NCI-H128 (cell line): Measurements from ENCODE around the gene RNF166.

Source experiments
- DNase-seq: peaks from one replicate; lab custom pipeline; 2025; ENCODE audit not compliant: unreplicated experiment; lab: John Stamatoyannopoulos, UW

The RNF166 gene

DNA sequence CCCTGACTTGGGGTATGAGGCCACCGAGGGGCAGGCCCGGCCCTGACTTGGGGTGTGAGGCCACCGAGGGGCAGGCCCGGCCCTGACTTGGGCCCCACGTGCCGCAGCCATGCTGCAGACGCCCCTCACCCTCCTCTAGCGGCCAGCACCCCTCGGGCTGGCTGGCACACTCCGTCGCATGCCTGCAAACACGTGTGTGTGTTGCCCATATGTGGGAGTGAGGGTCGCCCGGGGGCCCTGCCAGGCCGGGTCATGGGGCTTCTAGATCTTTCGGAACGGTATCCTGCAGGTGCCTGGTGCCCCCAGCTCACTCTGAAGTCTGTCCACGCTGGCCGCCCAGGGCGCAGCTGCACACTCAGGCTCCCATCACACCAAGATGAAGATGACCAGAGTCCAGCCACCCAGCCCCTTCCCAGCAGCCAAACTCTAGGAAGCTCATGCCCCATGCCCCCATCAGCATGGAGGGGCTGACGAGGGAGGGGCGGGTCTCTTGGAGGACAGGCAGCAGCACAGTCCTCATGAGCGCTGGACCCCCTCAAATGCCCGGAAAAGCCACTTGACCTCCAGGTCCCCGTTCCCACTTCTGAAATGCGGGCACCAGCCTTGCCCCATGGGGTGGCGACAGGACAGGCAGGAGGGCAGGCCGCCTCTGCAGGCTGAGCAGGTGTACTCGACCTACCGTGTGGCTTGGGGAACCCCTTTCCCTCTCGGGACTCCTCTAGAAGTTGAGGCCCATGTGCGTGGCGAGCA, 33.9 kb upstream of the RNF166 start:
- DNase-seq: no peak

DNA sequence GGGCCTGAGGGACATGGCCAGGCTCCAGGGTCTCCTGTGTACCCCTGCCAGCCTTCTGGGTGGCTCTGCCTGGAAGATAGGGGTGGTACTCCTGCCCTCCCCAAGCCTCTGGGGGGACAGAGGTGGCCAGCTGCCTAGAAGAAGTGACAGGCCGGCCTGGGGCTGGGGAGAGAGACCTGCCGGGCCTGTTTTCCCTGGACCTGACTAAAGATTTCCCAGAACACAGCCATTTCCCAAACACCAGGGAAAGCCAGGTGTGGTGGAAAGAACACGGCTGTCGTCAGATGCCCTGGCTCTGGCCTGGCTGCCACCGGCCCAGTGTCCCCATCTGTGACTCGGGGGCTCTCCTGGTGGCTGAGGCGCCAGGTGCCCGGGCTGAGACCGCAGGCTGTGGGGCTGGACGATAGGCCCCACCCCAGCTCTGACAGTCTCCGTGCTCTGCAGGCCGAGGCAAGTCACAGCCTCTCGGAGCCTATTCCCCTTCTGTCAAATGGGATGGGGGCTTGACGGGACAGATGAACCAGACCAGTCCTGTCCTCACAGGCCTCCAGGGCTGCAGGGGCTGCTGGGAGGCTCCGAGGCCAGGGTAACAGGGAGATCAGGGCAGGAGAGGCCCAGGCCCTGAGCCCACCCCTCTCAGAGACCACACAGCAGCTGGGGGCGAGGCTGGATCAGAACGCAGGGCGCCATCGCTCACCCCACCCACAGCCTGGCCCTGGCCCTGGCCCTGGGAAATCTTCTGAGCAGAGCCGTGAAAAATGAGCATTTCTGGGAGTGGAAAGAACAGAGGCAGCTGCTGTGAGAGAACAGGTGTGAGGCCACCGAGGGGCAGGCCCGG, 33.1 kb upstream of the RNF166 start:
- no peak for DNase-seq

DNA sequence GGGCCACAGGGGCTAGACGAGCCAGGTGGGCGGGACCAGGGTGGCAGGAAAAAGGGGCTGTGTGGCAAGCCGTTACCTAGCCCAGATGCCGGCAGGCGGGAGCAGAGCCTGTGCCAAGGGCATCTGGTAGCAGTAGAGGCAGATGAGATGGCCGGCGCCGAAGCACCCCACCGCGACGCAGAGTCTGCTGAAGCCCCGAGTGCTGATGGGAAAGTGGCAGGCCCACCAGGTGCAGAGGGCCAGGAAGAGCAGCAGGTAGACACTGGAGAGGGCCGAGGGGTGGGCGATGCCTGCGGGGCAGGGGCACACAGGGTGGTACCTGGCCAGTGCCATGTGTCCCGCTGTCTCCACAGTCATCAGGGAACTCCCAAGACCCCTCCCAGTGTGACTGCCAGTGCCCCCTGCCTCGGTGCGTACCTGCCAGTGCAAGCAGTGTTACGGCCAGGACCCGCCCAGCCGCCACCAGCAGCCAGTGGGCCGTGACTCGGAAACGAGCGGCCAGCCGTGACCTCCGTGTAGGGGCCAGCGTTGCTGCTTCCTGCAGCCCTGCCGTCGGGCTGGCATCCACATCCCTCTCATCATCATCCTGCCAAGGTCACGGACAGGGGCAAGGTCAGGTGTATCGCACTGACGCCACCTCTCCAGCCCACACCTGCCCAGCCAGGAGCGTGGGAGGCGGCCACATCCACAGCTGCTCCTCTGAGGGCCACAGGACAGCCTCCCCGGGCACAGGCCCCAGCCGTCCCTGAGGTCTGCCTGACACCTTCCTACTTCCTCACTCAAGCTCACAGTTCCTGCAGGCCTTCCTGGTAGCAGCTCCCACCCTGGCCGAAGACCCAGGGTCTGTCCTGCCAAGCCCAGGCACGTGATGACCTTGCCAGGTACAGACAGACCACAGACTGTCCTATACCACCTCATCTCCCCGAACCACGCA, 32.2 kb upstream of the RNF166 start:
- DNase-seq: no peak

DNA sequence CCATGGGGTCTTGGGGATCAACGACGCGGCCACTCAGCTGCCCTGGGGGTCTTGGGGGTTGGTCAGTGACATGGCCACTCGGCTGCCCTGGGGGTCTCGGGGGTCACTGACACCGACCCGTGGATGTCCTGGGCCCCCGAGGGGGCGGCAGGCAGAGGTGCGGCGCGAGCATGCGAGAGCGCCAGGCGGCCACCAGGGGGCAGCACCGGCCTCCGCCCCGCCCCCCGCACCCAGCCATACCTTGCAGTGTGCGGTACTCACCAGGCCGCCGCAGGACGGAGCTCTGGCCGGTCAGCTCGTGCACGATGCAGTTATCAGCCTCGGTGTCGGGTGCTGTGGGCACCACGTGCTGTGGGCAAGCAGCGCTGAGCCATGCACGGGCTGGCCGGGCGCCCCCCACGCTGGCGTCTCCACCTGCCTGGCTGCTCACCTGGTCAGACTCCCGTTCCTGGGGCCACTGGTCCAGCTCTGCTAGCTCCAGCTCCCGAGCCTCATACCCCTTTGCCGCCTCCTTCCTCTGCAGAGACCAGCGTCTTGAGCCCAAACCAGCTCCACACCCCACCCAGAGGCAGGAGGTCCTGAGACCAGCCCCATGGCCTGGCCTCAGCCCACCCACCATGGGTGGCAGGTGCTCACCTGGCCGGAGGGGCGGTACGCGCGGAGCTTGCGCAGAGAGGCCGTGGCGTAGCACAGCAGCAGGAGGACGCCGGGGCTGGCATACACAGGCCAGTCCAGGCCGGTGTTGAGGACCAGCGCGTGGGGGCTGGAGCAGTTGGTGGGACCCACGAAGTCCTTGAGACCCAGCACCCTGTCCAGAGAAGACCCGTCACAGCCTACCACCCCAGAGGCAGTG, 31.3 kb upstream of the RNF166 start:
- DNase-seq: no peak

DNA sequence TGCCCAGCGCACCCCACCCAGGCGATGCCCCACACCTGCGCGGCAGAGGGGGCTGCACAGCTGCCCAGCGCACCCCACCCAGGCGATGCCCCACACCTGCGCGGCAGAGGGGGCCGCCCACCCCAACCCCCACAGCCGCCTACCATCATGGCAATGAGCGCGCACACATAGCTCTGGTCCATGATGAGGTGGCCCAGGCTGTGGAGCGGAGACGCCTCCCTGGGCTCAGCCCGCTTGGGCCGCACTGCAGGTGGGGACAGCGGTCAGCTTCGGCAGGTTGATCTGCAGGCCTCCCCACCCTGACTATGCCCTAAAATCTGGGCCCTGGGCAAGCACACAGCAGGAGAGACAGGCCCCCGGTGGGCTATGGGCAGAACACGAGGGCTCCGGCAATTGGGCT, 30.3 kb upstream of the RNF166 start:
- DNase-seq: no peak

DNA sequence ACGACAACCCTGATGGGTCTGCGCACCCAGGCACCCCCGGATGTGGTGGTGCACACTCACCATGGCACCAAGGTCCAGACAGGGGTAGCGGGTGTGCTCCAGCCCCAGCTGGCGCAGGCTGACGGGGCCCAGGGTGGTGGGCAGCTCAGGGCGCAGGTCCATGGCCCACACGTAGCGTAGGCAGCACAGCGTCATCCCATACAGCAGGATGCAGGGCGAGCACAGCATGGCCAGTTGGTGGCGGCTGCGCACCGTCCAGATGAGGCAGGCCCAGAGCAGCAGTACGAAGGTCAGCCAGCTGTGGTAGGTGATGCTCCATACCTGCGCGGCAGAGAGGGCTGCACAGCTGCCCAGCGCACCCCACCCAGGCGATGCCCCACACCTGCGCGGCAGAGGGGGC, 29.9 kb upstream of the RNF166 start:
- DNase-seq: no peak

DNA sequence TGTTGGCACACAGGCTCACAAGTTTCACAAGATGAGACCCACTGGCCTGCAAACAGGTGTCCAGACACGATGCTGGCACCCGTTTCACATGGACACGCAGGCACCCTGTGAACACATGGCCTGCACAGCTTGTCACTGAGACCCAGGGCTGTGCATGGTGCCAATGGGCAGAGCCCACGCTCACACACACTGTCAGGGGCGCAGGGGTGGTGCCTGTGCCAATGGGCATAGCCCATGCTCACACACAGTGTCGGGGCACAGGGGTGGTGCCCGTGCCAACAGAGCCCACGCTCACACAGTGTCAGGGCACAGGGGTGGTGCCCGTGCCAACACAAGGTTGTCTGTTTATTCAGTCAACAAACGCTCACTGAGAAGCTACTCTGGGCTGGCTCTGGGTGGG, 29.4 kb upstream of the RNF166 start:
- no peak for DNase-seq

DNA sequence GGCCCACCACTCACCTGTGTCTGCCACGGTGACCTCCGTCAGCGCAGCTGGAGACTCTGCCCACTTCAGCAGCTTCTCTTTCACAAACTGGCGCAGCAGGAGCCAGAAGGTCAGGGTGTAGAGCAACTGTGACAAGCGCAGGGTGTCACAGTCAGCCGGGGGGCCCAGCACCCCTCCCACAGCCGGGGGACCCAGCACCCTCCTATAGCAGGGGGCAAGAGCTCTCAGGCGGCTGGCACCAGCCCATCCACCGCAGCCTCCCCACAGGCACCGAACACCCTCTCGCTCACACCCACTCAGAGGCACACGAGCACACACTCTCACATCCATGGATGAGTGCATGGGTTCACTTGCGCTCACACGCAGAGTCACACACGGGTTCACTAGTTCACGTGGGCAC, 28.9 kb upstream of the RNF166 start:
- no peak for DNase-seq

DNA sequence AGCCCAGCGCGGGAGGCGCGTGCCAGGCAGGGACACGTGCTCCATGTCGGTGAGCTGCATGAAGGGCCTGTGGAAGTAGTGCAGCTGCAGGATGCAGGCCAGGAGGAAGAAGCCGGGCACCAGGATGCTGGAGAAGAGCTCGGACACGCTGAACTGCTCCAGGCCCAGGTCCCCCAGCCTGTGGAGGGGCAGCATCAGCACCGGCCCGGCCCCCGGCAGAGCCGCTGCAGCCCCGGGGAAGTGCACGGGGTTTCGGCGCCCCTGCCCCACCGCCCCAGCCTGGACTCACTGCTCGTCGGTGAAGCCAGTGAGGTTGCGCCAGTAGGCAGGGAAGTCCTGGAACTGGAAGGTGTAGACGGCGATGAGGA, 28.1 kb upstream of the RNF166 start:
- no peak for DNase-seq

DNA sequence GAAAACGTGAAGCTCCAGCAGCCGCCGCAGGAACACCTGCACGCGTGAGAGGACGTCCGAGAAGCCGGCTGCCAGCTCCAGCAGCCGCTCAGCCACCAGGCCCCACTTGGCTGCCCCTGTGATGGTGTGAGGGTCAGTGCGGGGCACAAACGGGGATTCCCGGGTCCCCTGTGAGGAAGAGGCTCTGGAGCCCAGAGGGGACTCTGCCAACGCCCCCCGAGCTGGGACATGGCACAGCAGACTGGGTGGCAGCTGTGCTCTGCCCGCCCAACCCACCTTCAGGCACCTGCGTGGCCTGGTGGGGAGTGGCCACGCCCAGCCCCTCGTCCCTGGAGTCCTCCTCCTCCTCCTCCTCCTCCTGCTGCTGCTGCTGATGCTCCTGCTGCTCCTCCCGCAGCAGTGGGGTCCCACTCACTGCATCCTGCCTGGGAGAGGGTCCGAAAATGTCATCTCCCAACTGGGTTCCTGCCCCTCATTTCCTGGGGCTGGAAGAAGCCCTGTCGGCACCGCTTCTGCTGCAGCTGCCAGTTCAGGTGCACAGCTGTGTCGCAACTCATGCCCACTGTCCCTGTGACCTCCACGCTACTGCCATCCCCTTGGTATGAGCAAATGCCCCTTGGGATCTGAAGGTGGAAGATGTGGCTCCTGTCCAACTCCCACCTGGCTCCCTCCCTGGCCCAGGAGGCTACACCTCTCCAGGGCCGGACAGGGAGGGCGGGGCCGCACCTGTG, 27.6 kb upstream of the RNF166 start:
- no peak for DNase-seq

DNA sequence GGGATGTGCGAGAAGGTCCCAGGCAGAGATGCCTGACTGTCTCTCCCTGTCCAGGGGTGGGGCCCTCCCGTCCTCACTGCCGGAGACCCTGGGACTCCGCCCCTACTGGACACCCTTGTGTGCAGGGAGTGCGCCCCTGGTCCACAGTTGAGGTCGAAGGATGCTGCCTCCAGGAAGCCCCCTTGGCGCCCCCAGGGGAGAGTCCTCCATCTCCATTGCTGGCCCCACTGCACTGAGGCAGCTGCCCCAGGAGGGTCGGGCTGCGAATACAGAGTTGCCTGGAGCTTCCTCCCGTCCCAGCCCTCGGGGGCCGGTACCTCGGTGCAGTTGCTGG, 26.7 kb upstream of the RNF166 start:
- no peak for DNase-seq

DNA sequence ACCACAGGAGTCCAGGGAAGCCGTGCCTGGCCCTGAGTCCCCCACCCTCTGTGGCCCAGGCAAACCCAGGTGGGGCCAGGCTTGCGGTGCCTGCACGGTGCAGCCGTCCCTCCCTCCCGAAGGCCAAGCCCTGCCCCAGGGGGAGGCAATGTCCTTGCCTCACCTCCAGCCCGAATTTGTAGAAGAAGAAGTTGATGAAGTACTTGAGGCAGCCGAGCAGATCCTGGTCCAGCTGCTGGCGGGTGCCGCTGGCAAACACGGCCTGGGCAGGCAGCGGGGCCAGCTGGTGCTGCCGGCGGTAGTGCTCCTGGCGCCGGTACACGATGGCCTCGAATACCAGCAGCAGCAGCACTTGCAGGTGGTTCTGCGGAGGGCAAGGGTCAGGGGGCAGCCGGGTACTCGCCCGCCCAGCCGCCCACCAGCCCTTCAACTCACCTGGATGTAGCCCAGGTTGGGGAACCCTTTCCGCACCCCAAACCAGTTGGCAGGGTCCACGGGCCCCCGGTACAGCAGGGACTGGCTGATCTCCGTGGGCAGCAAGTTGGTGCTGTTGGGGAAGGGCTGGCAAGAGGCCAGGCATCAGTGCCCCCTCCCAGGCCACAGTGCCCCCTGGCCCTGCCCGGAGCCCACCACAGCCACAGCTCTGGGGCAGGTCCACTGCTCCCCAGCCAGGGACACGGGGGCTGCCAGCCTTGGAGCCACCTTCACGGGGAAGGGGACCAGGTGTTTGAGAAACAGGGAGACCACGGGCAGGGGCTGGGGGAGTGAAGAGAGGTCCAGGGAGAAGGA, 26.2 kb upstream of the RNF166 start:
- no peak for DNase-seq

DNA sequence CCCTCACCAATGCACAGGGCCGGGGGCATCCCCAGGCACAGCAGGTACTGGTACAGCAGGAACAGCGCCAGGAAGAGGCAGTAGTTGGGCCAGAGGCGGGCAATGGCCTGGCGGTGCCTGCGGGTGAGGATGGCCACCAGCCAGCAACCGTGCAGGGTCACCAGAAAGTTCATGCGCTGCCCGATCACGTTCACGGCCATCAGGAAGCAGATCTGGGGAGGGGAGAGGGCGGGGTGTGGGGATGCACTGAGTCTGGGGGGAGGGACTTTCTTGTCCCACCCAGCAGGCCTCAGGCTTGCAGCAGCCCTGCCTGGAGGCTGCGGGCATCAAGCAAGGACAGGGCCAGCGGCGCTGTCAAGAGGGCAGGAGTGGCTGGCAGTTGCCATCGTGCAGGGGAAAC, 25.5 kb upstream of the RNF166 start:
- DNase-seq: no peak

DNA sequence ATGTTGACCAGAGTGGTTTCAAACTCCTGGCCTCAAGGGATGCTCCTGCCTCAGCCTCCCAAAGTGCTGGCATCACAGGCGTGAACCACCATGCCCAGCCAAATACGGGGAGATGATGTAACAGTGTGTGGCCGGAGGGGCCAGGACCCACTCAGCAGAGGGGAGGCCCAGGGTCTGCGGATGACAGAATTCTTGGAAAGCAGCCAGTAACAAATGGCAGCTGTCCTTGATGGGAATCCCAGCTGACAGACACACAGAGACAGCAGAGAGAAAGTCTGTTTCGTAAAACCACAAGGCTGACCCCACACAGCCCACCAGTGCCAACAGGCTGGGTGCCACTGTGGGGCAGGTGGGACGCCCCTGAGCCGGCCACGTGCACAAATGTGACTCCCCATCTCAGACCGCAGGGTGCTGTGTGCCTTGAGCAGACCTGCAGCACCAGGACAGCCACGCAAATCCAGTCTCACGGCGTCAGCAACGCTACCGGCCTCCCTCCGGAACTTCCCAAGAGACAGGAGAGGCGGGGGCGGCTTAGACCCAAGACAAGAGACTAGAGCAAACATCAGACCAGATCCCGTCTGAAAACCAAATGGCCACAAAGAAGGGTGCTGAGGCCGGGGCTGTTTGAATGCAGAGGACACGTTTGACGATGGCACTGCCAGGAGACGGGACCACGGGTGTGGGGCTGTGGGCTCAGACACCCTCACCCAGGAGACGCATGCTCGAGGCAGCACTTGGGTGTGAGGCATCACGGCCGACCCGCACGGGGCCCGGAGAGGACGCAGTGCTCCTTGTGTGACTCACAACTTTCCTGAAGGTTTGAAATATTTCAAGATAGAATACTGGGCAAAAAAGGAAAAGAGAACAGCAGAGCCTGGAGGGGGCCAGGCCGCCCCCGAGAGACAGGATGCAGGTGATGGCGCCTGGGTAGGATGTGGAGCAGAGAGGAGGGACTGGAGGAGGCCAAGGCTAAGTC, 24.7 kb upstream of the RNF166 start:
- DNase-seq: no peak

DNA sequence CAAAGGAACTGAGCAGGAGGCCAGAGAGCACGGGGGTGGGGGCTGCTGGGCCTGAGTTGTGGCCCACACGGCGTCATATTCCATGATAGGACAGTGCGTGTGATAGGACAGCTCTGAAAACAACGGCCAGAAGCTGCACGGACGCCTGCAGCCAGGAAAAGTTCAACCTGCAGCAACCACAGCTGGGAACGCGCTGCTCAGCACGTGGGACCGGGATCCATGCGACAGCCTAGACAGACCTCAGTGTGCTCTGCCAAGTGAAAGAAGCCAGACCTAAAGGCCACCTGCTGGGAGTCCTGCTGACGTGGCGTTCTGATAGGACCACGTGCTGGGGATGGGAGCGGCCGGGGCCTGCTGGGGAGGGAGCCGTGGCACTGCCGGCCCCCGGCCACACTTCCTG, 21.7 kb upstream of the RNF166 start:
- no peak for DNase-seq

DNA sequence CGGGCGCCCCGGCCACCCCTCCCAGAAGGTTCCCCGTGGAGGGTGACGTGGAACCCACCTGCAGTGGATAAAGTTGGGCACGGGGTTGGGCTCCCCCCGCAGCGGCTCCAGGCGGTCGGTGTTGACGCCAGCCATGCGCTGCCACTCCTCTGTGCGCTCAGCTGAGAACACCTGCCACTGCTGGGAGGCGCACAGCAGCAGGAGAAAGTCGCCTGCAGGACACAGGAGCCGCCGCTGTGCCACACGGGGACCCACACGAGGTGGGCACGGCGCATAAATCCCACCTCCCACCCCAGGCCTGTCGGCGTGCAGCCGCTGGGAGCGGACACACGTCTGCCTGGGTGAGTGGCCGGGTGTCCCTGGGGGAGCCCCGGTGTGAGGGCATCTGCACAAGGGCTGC, 20.8 kb upstream of the RNF166 start:
- no peak for DNase-seq

DNA sequence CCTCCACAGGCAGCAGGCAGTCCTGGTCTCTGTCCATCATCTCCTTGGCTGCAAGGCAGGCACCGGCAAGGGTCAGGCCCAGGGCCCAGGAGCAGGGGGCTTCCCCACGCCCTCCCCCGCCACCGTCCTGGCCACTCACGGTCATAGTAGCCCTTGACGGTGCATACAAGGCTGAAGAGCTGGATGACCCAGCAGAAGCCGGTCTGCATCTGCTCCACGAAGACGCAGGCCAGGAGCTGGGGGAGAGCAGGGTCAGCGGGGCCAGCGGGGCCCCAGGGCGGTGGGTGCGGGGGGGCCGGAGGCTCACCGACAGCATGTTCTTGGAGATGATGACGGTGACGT, 20.2 kb upstream of the RNF166 start:
- no peak for DNase-seq
